Stimulated activated naive CD4-positive, alpha-beta T cell treated with Interleukin-2 at 50 U/mL for 16 hours (primary cell): Measurements from ENCODE around the gene TMEM212.

ENCODE experiments used
- DNase-seq: peaks from one replicate; lab custom pipeline; 2025; lab: John Stamatoyannopoulos, UW

TMEM212 gene

DNA sequence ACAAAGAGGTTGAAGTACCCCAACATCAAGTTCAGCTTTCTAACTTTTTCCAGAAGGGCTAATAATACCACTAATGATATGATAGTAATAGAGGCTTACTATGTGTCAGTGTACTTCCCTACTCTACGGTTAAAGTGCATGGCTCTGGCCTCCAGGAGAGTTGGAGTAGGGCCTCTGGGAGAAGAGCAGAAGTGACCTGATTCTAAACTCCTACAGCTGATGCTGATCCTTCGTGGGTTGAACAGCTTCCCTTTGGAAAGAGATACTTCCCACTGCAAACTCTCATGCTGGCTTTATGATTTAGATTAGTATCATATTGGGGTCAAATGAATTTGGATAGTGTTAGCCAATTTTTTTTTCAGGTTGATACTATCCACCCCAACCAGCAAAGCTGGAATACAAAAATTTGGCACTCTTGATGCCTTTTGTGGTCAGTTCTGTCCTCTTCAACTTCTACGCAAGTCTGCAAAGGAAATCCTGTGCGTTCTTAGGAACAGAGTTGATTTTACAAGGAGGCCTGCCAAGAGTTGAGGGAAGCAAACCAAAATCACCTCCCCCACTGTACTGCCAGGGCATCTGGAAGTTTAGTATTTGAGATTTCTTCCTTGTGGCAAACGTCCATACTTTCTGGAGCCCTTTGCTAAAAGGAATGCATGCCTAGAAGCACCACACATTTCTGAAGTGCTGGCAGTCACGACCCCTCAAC, 17.8 kb downstream of the TMEM212 start:
- DNase-seq, result no peak

DNA sequence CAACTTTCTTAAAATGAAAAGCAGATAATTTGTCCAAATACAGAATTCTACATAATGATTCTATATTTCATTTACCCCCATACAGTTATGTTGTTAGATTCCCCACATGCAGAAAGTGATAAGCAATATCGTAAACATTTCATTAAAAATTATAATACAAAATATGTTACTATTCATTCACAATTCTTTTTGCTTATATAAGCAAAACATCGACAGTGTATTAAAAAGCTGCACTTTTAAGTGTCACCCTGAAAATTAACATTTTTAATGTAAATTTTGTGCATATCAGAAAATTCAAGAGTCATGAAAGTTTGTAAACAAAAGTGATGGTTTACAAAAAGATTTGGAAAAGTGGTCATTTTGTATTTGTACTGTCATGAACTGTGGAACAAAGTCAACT, 19.2 kb downstream of the TMEM212 start:
- no peak for DNase-seq

DNA sequence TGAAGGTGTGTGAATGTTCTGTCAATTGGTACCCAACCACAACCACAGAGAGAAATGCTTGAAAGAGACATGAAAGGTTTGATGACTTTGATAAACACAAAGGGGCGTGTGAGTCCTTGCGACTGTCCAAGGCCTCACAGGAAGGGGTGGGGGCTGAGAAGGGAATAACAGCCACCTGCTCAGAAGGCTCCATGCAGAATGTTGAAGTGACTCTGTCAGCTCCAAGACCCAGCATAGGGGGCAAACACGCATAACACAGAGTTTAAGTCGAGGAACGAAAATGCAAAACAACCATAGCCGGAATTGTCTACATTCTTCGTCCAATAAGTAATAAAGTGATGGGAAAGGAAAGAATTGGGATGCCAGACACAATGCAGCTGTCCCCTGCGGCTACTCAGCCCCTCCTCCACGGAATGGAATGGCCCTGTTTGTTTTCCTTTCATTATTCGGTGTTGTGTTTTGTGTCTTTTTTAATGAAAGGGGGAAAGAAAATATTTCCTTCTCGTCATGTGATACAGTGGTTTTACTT, 19.9 kb downstream of the TMEM212 start:
- DNase-seq, result no peak

DNA sequence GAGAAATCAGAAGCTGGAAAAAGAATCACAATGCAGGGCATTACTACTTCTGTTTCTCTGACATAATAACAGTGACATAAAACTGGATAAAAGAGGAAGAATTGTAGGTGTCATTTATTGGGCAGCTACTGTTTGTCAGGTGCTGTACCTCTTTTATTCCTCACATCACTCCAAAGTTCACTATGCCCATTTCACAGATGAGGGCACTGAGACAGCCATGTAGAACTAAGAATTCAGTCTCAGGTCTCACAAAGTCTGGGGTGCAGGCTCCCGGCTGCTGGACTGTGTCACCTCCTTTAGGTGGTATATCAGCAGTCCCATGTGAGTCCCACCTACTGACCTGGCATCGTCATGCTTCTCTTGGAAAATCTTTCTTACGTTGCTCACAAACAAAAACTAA, 20.8 kb downstream of the TMEM212 start:
- no peak for DNase-seq

DNA sequence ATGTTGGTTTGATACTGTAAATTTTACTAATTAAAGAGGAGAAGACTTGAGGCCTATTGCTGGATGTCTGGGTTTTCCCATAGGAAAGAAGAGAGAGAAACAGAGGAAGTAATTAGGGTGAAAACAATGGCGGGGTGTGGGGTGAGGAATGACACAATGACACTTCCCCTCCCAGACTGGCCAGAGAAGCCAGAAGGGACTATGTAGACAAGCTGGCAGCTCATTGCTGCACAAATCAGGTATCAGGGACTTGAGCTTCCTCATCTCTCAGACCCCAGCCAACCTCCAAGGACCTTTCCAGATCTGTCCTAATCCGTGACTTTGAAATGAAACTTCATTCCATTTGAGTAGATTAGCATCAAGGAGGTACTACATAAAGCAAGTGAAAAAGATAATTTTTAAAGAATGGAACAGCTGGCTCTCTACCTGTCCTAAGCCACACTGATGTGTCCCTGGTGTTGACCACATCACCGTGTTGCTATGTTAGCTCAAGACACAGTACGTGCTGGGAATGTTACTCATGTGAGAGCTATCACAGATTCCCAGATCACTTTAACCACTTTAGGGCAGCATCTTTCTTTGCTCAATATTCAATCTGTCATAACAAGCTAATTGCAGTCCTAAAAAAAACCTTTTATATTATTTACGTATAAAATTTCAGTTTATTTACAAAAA, 22.2 kb downstream of the TMEM212 start:
- no peak for DNase-seq

- DNase-seq, result no peak
Measured at GRCh38 chr3:171867981-171868380, 24.8 kb downstream of the TMEM212 start.

DNA sequence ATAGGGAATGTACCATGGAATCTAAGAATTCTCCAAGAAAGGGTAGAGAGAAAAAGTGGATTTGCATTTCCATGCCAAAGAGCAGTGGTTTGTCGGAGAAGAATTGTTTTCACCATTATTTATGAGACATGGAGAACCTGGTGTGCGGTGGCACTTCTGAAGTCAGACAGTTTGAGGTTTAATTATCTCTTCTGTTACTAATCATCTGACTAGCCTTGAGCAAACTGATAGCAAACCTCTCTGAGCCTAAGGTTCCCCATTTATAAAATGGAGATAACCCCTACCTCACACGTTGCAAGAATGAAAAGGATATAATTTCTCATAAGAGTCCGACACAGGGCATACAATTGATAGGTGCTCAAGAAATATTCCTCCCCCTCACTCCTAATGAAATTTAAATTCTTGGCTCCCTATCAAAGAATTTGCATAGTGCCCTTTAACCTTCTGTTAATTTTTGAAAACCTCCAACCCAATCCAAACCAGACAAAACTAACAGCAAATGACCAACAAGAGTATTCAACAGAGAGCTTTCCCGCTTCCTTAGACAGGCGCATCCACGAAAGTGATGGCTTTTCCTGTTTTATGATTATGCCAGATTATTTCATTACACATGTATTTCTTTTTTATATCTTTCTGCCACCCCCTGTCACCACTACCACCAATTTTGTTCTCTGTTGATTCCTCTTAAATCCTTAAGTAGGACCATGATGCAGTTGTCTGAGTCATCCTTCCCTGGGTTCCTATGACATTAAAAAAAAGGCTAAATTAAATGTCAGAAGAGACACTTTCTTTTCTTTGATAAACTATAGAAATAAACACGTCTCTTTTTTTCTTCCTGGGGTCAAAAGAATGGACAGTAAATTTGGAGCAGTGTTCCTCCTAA, 28.5 kb downstream of the TMEM212 start:
- no peak for DNase-seq

GRCh38 chr3:171873580-171873979, 30.4 kb downstream of the TMEM212 start:
- no peak for DNase-seq

- no peak for DNase-seq
Measured at GRCh38 chr3:171874251-171874681, 31.1 kb downstream of the TMEM212 start.

- DNase-seq, result no peak
Measured at GRCh38 chr3:171874879-171875278, 31.7 kb downstream of the TMEM212 start.

GRCh38 chr3:171875923-171876412, 32.8 kb downstream of the TMEM212 start:
- no peak for DNase-seq

- no peak for DNase-seq
Measured at GRCh38 chr3:171876680-171877147, 33.6 kb downstream of the TMEM212 start.

GRCh38 chr3:171878461-171879225, 35.5 kb downstream of the TMEM212 start:
- DNase-seq, result no peak

DNA sequence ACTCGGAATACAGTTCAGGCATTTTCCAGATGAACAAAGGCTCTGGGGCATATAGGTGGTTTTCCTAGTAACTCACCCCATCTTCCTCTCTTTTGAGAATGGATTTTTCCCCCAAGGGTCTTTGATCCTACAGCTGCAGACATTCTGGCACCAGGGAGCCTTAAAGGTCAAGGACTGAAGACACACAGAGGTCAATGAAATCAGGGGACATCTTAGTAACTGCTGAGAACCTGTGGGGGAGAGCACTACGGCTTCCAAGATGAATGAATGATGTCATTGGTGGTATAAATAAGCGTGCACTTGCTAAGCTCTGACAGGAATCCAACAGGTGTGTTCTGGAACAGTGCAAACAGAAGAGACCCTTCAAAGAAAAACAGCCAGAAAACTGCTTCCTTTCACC, 36.3 kb downstream of the TMEM212 start:
- no peak for DNase-seq

DNA sequence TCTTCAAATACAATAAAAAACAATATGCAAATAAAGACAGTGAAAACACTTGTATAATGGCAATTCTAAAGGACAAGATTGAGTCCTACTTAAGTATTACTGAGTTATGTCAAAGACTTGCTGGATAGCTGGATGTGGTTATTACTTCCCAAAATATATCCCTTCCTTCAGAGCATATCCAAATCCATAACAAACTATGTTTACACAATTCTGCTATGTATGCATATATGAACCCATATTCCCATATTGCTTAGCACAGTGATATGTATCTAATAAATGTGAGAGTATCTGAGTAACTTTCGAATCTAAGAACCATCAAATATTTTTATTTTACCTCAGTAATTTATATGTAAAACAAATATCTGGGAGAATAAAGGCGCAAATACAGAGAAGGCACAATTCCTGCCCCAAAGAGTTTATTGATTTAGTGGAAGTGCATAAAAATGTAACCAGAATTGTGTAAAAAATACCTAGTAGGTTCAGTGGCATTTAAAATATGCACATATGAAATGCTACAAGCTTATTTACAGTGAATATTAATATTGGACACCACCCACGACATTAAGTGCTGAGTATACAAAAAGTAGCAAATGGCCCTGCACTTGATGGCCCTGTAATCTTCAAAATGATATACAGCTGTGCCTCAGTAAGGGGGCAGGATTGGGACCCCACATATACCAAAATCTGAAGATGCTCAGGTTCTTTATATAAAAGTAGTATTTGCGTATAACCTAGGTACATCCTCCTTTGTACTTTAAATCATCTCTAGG, 37.1 kb downstream of the TMEM212 start:
- DNase-seq, result no peak

GRCh38 chr3:171881251-171881650, 38.1 kb downstream of the TMEM212 start:
- DNase-seq, result no peak

- no peak for DNase-seq
Measured at GRCh38 chr3:171883257-171883892, 40.2 kb downstream of the TMEM212 start.

DNA sequence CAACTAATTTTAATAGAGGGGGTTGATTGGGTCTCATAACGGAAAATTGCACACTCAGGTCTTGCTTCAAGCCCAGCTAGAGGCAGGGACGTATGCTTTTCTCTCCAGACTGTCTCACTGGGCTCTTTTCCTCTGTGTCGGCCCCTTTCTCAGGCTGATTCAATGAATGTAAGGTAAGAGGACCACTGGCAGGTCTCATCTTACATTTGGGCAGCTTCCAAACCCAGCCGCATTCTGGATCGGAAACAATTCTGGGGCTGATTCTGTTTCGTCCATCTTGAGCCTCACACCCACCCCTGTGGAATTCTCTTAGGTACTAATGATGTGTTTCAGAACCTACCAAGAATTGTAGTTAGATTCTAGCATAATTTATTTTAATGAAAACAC, 40.7 kb downstream of the TMEM212 start:
- no peak for DNase-seq

GRCh38 chr3:171888466-171888865, 45.3 kb downstream of the TMEM212 start:
- DNase-seq, result no peak

GRCh38 chr3:171890398-171890797, 47.2 kb downstream of the TMEM212 start:
- DNase-seq, result no peak
